NCI-H1105 treated with DMSO at 0.1 percent for 48 hours (cell line): ENCODE measurements around the gene PTPN3.
"Not testable (repeated sequence)": the region's sequence is repeated elsewhere in the genome, so short reads cannot be mapped to it uniquely, and the experiment has no call there.

Experiments
- DNase-seq: peaks from one replicate; lab custom pipeline; 2025; lab: John Stamatoyannopoulos, UW

The PTPN3 gene

GRCh38 chr9:109498195-109499092 is at the start of gene PTPN3:
Gene PTPN3, minus strand, starts transcription at chr9:109498307. Its CDS starts 34,873 bp downstream, at chr9:109463434.
- peak; percentile 17 for DNase-seq

GRCh38 chr9:109544954-109545353 is 46.8 kb upstream of the PTPN3 start:
- not testable (repeated sequence) for DNase-seq

GRCh38 chr9:109542922-109543321 is 44.8 kb upstream of the PTPN3 start:
- no peak for DNase-seq

- DNase-seq = no peak
Measured at GRCh38 chr9:109538346-109538745, 40.2 kb upstream of the PTPN3 start.

GRCh38 chr9:109537288-109537687 is 39.2 kb upstream of the PTPN3 start:
- peak; percentile 57 for DNase-seq

GRCh38 chr9:109536859-109537258 is 38.8 kb upstream of the PTPN3 start:
- no peak for DNase-seq

- no peak for DNase-seq
Measured at GRCh38 chr9:109535365-109535764, 37.3 kb upstream of the PTPN3 start.

- DNase-seq = no peak
Measured at GRCh38 chr9:109534151-109534550, 36.0 kb upstream of the PTPN3 start.

GRCh38 chr9:109532652-109533051 is 34.5 kb upstream of the PTPN3 start:
- DNase-seq = not testable (repeated sequence)

- DNase-seq = no peak
Measured at GRCh38 chr9:109522106-109522505, 24.0 kb upstream of the PTPN3 start.

GRCh38 chr9:109520475-109521132 is 22.5 kb upstream of the PTPN3 start:
- peak; percentile 65 for DNase-seq

- DNase-seq = no peak
Measured at GRCh38 chr9:109519366-109519765, 21.3 kb upstream of the PTPN3 start.

- no peak for DNase-seq
Measured at GRCh38 chr9:109518621-109519335, 20.7 kb upstream of the PTPN3 start.

GRCh38 chr9:109517901-109518377 is 19.8 kb upstream of the PTPN3 start:
- DNase-seq = no peak

- no peak for DNase-seq
Measured at GRCh38 chr9:109513871-109514270, 15.8 kb upstream of the PTPN3 start.

GRCh38 chr9:109512170-109512756 is 14.2 kb upstream of the PTPN3 start:
- no peak for DNase-seq

GRCh38 chr9:109510506-109510905 is 12.4 kb upstream of the PTPN3 start:
- DNase-seq = no peak

- DNase-seq = not testable (repeated sequence)
Measured at GRCh38 chr9:109510042-109510441, 11.9 kb upstream of the PTPN3 start.

- DNase-seq = no peak
Measured at GRCh38 chr9:109509611-109510010, 11.5 kb upstream of the PTPN3 start.

GRCh38 chr9:109507421-109507838 is 9.3 kb upstream of the PTPN3 start:
- DNase-seq = no peak

- DNase-seq = no peak
Measured at GRCh38 chr9:109506097-109506712, 8.1 kb upstream of the PTPN3 start.

GRCh38 chr9:109504689-109505088 is 6.6 kb upstream of the PTPN3 start:
- no peak for DNase-seq
